Activated CD8-positive, alpha-beta memory T cell treated with anti-CD3 and anti-CD28 coated beads for 36 hours (primary cell): Measurements from ENCODE around the gene PCNP. TPM values are rescaled to one million over a fixed set of nuclear protein-coding genes. Genes with fewer than 3 reads are reported as not detected.
"Not testable (repeated sequence)": the region's sequence is repeated elsewhere in the genome, so short reads cannot be mapped to it uniquely, and the experiment has no call there.

ENCODE experiments used
- CTCF ChIA-PET: fragments of 350-600 bp; sonication (Branson Sonifier 250); formaldehyde crosslinking; loops from one replicate; lab custom pipeline; 2021; ENCODE audit warnings: antibody characterized with exemption; lab: Charles Lee
- POLR2A ChIA-PET: fragments of 350-600 bp; sonication (Branson Sonifier 250); formaldehyde crosslinking; loops from one replicate; lab custom pipeline; 2021; ENCODE audit warnings: antibody characterized with exemption; lab: Charles Lee
- total RNA-seq, 2 experiments: library from RNA; stranded (reverse); gene quantifications; one replicate each; pipeline ENCODE4 v1.2.3, GENCODE V29; 2021

Gene PCNP
- total RNA-seq, 2 experiments from 2014 or later, result 182 to 192 TPM

GRCh38 chr3:101553381-101553780 is 20.6 kb upstream of the PCNP start:
- CTCF ChIA-PET, POLR2A ChIA-PET: not testable (repeated sequence)

DNA sequence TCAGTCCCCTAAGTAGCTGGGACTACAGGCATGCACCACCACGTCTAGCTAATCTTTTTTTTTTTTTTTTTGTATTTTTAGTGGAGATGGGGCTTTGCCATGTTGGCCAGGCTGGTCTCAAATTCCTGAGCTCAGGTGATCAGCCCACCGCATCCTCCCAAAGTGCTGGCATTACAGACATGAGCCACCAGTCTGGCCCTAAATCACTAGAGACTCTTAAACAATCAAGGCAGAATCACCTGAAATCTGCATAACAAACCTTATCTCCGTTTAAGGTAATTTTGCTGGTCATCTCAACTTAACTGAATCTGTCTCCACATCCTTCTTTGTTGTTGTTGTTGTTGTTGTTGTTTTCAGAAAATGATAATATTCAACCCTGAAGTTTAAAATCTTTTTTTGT is 17.9 kb upstream of the PCNP start:
- CTCF ChIA-PET, result no interaction called here
- POLR2A ChIA-PET, result no interaction called here

DNA sequence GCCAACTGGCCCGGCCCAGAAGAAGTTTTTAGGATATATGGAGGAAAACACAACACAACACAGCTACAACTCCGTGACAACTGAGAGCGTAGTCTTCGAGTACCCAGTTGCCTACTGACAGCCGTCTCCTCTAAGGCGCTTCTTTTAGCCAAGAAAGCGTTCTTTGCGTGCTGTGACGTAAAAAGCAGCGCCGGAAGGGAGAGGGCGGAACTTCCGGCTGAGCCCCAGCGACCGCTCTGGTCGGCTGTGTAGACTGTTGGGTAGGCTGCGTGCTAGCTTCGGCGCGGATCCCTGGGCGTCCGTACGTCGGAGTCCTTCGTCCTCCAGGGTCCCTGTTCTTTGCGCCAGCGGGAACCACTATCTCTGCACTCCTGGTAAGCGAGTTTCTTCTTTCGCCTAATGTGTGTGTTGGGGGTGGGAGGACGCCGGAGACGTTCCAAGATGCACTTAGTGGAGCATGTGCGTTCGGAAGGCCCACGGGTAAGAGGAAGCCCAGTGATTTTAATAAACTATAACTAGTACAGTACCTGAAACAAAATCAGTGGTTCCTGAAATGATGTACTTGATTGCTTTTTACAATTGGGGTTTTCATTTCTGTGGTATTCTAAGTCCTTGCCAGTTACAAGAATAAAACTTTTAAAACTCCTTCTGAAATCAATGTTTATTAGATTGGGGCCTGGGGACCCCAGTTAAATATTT is 12.2 kb upstream of the PCNP start, which contains the start of gene TRMT10C:
Gene TRMT10C (plus strand): TSS at position 239 of the 699 bp plus-strand sequence. CDS start 2,914 bp downstream, outside the sequence.
- CTCF ChIA-PET, result interaction anchor here (1.7 kb wide), 1 partner anchor 13 kb away, joined by 8 read pairs; the partner anchor contains the start of gene PCNP
- POLR2A ChIA-PET, result interaction anchor here (0.6 to 2.0 kb wide), 5 partner anchors 12 to 125 kb away, joined by 3 to 15 read pairs (median 7); partner anchors contain the start of genes PCNP and RPL24

DNA sequence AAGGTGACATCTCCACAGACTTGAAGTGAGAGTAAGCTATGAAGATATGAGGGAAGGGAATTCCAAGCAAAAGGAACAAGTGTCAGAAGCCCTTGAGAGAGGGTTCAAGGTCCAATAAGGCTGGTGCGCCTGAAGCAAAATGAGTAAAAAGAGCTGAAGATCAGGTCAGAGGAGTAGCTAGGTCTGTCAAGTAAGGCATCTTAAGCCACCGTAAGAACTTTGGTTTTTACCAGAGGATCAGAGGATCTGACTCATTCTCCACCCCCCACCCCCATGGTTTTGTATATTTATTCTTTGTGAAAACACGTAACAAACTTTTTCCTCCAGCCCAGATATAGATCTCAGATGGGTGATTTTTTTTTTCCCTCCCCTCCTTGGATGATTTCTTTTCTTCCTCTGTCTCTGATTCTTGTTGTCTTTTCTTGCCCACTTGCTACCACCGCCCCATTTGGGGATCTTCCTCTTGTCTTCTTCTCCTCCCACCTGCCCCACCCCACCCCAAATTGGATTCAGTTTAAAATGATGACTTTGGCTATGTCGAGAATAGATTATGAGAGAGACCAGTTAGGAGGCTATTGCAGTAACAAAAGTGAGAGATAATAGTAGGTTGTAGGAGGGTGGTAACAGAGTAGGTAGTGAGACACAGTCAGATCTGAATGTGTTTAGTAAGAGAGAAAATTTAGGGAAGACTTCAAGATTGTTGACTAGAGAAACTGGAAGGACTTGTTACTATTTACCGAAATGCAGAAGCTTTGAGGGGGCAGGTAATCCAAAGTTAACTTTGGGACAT is 6.3 kb upstream of the PCNP start:
- ChIA-PET CTCF (interaction anchor here (1.6 kb wide), 1 partner anchor 49 kb away, joined by 5 read pairs; no protein-coding TSS in a partner anchor), POLR2A (interaction anchor here (0.9 kb wide), 1 partner anchor 213 kb away, joined by 3 read pairs; no protein-coding TSS in a partner anchor)

DNA sequence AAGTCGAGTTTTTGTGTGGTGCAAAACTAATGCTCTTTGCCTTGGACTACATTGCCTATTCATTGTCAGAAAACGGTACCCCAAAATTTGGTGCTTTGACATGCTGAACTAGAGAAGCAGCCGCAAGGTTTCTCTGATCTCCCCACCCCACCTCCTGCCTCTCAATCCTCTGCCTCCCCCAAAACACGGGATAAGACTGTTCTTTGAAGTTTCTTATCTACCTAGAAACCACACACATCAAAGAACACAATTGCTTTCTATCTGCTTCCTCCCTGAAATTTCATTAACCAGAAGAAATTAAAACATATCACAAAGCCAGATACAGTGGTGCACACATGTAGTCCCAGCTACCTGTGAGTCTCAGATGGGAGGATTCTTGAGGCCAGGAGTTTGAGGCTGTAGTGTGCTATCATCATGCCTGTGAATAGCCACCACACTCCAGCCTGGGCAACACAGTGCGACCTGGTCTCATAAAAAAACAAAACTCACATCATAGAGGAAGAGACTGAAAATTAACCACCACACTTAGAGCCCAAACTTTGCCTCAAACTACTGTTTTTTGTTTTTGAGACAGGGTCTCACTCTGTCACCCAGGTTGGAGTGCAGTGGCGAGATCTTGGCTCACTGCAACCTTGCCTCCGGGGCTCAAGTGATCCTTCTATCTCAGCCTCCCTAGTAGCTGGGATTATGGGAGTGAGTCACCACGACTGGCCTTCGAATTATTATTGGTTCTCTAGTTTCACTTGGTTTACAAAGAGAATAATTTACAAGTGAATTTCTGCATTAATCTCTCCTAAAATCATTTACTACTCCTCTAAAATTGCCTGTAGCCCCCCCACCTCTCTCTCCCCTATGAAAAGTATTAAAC is 2.7 kb upstream of the PCNP start:
- CTCF ChIA-PET, result interaction anchor here (0.7 kb wide), 1 partner anchor 145 kb away, joined by 3 read pairs; no protein-coding TSS in a partner anchor
- POLR2A ChIA-PET, result no interaction called here

DNA sequence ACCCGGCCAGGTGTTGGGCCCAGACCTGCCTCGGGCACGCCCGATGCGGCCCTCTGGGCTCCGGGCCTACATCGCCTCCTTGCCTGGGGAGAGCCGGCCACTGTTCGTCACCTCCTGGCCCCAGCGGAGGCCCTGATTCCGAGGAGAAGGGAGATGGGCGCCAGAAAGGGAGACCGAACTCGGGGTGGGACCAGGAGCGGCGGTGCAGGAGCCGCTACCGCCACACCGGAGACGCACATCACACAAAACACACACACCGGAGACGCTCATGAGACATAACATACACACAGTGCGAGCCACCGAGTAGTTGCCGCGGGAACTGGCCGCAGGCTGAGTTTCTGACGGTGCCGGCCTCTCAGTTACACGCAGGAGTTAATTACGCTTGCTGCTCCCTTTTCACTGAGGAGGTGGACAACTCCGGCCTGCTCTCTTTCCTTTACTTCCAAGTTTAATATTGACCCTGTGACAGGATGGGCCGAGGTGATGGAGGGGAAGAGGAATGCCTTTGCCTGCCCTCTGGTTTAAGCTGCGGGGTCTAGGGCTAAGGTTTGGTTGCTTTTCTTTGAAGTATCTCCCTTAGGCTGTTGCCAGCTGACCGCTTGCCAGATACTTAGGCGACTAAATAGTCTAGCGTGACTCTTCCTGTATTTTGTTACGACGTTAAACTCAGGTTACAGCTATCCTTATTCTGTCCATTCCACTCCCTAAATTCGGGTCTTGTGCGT is 570 bp downstream of the PCNP start:
- ChIA-PET CTCF (interaction anchor here (0.6 to 2.7 kb wide), 9 partner anchors 11 to 365 kb away, joined by 3 to 10 read pairs (median 4); partner anchors contain the start of genes SENP7 and TRMT10C), POLR2A (interaction anchor here (0.6 to 3.4 kb wide), 8 partner anchors 13 to 864 kb away, joined by 3 to 35 read pairs (median 4); partner anchors contain the start of genes RPL24, TRMT10C and ZBTB11)

- ChIA-PET POLR2A (no interaction called here), CTCF (no interaction called here)
Measured at GRCh38 chr3:101577286-101577685, 3.3 kb downstream of the PCNP start.

- POLR2A ChIA-PET, result interaction anchor here (0.7 kb wide), 1 partner anchor 246 kb away, joined by 3 read pairs; no protein-coding TSS in a partner anchor
- CTCF ChIA-PET, result no interaction called here
Measured at GRCh38 chr3:101588616-101589015, 14.6 kb downstream of the PCNP start.

GRCh38 chr3:101591071-101591470 is 17.1 kb downstream of the PCNP start:
- ChIA-PET POLR2A (interaction anchor here (0.6 kb wide), 1 partner anchor 10 kb away, joined by 4 read pairs; no protein-coding TSS in a partner anchor), CTCF (no interaction called here)

DNA sequence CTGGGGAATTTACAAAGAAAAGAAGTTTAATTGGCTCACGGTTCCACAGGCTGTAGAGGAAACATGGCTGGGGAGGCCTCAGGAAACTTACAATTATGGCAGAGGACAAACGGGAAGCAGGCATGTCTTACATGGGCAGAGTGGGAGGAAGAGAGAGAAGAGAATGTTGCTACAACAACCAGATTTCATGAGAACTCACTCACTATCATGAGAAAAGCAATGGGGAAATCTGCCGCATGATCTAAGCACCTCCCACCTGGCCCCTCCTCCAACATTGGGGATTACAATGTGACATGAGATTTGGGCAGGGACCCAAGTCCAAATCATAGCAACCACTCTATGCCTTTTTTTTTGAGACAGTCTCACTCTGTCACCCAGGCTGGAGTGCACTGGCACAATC is 28.8 kb downstream of the PCNP start:
- POLR2A ChIA-PET, result no interaction called here
- CTCF ChIA-PET, result no interaction called here

DNA sequence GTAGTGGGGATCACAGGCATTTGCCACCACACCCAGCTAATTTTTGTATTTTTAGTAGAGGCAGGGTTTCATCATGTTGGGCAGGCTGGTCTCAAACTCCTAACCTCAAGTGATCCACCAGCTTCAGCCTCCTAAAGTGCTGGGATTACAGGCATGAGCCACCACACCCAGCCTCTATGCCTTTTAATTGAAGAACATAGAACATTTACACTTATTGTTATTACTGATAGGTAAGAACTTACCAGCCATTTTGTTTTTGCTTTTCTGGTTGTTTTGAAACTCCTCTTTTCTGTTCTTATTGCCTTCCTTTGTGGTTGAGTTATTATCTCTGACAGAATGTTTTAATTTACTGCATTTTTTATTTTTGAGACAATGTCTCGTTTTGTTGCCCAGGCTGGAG is 29.2 kb downstream of the PCNP start:
- ChIA-PET CTCF (no interaction called here), POLR2A (no interaction called here)

GRCh38 chr3:101605398-101605797 is 31.4 kb downstream of the PCNP start:
- POLR2A ChIA-PET, CTCF ChIA-PET: not testable (repeated sequence)

- POLR2A ChIA-PET, result no interaction called here
- CTCF ChIA-PET, result no interaction called here
Measured at GRCh38 chr3:101611023-101611422, 37.0 kb downstream of the PCNP start.

GRCh38 chr3:101613014-101613413 is 39.0 kb downstream of the PCNP start:
- POLR2A ChIA-PET, CTCF ChIA-PET: not testable (repeated sequence)

DNA sequence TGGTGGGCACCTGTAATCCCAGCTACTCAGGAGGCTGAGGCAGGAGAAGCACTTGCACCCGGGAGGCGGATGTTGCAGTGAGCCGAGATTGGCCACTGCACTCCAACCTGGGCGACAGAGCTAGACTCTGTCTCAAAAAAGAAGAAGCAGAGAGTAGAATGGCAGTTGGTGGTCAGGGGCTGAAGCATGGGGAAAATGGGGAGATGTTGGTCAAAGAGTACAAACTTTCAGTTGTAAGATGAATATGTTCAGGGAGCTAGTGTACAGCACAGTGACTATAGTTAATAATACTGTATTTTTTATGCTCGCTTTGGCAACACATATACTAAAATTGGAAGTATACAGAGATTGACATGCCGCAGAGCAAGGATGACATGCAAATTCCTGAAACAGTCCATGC is 41.5 kb downstream of the PCNP start:
- CTCF ChIA-PET, result no interaction called here
- POLR2A ChIA-PET, result interaction anchor here (0.6 kb wide), 1 partner anchor 61 kb away, joined by 3 read pairs; no protein-coding TSS in a partner anchor

DNA sequence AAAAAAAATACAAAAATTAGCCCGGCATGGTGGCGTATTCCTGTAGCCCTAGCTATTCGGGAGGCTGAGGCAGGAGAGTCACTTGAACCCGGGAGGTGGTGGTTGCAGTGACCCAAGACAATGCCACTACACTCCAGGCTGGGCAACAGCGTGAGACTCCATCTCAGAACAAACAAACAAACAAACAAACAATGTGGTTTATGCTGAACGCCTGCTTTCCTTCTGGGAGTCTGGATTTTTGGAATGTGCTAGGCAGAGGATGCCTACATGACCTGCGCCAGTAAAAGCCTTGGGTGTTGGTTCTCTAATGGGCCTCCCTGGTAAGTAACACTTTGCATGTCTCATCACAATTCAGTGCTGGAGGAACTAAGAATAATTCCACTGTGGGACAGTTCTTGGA is 43.5 kb downstream of the PCNP start:
- ChIA-PET POLR2A (no interaction called here), CTCF (no interaction called here)

DNA sequence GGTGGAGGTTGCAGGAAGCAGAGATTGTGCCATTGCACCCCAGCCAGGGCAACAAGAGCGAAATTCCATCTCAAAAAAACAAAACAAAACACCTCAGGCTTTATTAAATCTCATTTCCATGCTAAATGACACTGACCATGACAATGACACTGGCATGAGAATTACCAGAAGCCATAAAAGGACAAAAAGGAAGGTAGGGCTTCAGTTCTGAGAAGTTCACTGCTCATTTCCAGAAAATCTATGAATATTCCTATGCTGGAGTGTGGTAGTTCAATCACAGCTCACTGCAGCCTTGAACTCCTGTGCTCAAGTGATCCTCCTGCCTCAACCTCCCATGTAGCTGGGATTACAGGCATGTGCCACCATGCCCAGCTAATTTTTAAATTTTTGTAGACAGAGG is 44.7 kb downstream of the PCNP start:
- ChIA-PET POLR2A (no interaction called here), CTCF (no interaction called here)

DNA sequence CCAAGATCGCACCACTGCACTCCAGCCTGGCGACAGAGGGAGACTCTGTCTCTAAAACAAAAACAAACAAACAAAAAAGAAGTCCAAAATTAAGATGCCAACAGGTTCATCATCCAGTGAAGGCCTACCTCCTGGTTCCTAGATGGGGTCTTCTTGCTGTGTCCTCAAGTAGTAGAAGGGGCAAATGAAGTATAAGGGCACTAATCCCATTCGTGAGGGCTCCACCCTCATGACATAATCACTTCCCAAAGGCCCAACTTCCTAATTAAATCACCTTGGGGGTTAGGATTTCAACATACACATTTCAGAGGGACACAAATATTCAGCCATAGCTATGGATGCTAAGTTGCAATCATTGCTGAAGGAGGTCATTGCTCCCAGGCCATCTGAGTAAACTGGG is 45.8 kb downstream of the PCNP start:
- CTCF ChIA-PET, result no interaction called here
- POLR2A ChIA-PET, result no interaction called here
